TTC549 (cell line): Measurements from ENCODE around the gene CDH12.
"Not testable (repeated sequence)": the region's sequence is repeated elsewhere in the genome, so short reads cannot be mapped to it uniquely, and the experiment has no call there.

Experiments
- FAIRE-seq: peaks from 2 replicates; lab custom pipeline; 2012; peaks lifted over from hg19 to GRCh38; lab: Jason Lieb, UNC

The CDH12 gene

DNA sequence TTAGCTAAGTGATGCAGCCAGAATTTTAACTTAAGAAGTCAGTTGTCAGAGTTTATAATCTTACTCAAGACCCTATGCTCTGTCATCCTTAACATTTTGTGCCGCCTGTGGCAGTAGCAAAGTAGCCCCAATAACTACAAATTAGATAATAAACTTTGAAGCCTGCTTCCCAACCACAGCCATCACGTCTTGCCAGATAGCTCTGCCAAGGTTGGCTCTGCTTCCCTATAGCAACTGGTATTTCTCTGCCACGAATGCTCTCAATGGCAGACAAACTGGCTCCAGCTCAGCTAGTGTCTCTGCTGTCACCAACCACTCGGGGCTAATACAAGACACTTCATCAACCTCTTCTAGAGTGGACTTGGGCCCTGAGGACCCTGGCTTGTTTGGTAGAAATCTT, 576.1 kb downstream of the CDH12 start:
- no peak for FAIRE-seq

GRCh38 chr5:22265855-22266254, 587.3 kb downstream of the CDH12 start:
- not testable (repeated sequence) for FAIRE-seq

DNA sequence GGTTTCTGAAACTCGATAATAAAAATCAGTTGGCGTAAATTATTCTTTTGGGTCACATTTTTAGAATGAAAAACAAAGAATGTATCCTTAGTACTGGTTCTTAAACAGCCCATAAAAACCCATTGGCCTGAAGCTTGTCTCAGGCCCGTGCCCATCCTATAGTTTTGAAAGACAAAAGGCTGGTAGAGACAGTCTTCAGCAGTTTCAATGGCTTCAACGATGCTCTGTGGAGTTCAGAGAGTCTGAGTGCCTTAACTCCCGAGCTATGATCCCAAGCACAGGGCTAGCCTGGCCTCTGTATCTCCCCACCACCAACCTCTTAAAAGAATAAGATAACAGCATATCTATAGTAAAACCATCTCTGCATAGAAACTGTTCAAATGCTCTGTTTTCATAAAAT, 595.0 kb downstream of the CDH12 start:
- FAIRE-seq, result no peak

DNA sequence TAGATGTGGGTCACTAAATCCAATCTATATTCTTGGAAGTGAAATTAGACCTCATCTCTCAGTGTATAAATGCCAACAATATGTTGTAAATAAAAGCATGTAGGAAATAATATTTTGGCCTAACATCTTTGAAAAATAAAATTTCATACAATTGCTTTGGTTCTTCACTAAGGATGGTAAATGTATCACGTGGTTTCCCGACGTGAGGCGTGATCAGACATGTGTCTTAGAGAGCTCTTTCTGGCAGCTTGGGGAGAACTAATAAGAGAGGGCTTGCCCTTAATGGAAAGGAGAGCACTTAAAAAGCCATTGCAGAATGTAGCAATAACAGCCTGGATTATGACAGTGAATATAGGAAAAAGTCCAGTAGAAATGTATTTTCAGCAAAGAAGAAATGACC, 602.6 kb downstream of the CDH12 start:
- no peak for FAIRE-seq

DNA sequence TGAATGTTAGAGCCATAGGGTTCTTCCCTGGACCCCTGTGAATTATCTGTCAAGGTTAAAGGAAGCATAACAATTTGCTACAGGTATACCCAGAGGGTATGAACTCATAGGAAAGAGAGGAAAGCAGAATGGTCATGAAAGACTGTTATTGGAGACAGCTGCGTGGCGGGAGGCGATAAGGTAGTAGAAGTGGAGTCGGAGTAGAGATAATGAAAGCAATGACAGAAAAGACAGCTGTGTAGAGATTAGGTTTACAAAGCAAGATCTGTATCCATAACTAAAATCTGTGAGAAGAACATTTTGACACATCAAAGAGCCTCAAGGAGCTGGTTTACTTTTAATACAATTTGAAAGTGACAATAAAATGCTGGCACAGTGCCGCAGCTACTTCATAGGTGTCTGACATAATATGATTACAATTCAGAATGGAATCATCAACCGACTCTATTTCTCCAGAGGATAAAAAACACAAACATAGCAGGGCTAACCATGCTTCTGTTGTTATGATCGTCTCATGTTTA, 603.9 kb downstream of the CDH12 start:
- FAIRE-seq, result no peak

DNA sequence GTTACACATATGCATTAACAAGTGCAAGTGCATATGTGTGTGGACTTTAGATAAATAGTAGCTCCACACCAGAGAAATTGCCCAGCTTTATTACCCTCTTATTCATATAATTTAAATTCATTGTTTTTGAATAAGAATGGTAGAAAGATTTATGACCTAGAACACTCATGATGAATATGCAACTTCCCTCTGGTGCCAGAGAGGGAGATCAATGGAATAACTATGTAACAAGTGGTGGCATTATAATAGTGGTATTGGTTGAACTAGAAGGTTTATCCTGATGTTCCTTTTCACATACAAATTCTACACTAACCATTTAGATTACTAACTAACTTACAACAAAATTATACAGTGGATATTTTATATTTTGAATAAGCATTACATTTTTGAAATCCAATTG, 607.4 kb downstream of the CDH12 start:
- no peak for FAIRE-seq

GRCh38 chr5:22242532-22242931, 610.6 kb downstream of the CDH12 start:
- no peak for FAIRE-seq

GRCh38 chr5:22238047-22238446, 615.1 kb downstream of the CDH12 start:
- FAIRE-seq, result no peak

GRCh38 chr5:22226423-22226822, 626.7 kb downstream of the CDH12 start:
- FAIRE-seq, result no peak

DNA sequence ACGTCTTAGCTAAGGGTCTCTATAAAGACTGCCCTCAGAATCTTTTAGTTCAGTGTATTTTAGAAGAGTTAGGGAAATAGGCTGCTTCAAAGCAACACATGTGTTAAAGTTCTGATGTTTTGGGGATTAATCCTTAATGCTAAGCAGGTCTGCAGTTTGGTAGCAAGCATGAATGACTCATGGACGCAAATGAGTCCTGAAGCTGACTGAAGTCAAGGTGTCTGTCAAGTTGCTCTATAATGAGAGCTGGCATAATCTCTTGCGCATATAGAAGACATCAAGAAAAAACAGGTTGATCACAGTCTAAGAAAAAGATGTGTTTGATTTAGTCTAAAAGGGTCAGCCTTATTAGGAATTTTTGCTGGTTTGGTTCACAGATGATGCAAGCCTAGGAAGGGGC, 630.1 kb downstream of the CDH12 start:
- FAIRE-seq, result no peak

GRCh38 chr5:22213703-22214495, 639.2 kb downstream of the CDH12 start:
- peak; percentile 43 for FAIRE-seq

DNA sequence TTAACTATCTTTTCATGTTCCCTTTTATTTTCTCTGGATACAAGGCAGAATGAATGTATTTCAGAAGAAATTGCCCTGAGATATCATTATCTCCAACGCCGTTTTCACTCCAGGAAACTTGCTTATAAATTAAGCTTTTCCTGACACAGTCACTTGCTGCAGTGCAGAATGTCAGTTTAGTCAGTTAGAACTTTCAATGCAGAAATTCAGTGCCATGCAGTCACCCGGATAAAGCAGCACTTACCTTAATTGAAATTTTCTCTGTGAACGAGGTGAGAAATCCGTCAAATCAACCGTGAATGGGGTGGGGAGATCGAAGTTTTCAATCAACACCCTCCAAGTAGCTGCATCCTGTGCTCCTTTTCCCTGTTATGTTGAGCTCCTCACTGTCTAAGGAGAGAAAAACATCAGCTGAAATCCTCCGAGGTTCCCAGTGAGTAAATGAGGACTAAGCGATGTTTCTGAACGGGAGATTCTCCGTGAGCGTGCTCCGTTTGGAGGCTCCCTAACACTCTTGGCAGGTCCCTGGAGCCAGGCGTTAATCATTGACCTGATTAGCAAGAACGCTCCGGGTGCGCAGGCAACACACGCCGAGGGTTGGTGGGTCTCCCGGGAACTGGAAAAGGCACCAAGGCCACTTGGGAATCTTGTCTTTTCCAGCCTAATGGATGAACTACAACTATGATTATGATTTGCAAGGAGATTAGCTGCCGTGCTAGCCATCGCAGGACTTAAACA, 640.7 kb downstream of the CDH12 start:
- not testable (repeated sequence) for FAIRE-seq

DNA sequence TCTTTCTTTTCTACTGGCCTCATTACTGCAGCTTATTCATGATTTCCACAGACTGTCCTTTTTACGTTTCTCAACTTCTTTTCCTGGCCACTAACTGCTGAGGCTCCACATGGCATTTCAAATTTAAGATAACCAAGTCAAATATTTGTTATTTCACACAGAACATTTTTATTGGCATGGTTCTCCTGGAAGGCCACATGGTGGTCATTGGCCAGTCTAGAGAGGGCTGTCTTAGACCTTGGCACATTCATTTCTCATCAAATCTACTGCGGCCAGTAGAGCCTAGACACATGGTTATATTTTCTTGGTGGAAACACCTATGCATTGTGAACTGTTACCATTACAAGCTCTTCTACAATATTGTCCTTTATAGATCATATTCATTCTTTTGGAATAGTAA, 644.7 kb downstream of the CDH12 start:
- FAIRE-seq, result not testable (repeated sequence)

- FAIRE-seq, result not testable (repeated sequence)
Observed at GRCh38 chr5:22188651-22189050, 664.5 kb downstream of the CDH12 start.

GRCh38 chr5:22187632-22188228, 665.4 kb downstream of the CDH12 start:
- not testable (repeated sequence) for FAIRE-seq

DNA sequence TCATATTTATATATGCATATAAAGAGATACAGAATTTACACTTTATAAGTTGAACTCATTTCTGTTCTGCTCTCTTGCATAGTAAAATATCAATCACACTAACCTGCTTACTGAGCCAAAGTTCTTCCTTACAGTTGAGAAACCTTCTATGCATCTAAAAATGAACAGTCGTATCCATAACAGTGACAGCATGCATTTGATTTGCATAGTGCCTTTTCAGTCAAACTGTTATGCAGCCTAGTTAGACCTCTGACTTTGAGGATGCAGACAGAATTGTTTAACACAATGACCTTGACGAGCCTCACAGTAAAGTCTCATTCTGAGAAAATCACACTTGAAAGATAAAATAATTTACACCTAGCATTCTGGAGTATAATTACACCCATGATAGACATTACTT, 683.9 kb downstream of the CDH12 start:
- FAIRE-seq, result not testable (repeated sequence)

- not testable (repeated sequence) for FAIRE-seq
Observed at GRCh38 chr5:22168704-22169103, 684.4 kb downstream of the CDH12 start.

DNA sequence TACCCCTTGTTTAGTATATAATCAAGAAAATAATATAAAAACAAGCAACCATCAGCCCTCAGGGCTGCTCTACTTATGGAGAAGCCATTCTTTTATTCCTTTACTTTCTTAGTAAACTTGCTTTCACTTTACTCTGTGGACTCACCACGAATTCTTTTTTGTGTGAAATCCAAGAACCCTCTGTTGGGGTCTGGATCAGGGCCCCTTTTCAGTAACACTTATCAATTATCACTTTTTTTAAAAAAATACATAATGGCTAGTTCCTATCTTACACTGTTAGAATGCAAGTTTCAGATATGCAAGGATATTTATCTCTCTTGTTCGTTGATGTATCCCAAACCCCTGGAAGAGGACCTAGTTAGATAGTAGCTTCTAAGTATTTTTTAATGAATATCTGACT, 687.2 kb downstream of the CDH12 start:
- FAIRE-seq, result not testable (repeated sequence)

GRCh38 chr5:22164910-22165748, 688.0 kb downstream of the CDH12 start:
- not testable (repeated sequence) for FAIRE-seq

DNA sequence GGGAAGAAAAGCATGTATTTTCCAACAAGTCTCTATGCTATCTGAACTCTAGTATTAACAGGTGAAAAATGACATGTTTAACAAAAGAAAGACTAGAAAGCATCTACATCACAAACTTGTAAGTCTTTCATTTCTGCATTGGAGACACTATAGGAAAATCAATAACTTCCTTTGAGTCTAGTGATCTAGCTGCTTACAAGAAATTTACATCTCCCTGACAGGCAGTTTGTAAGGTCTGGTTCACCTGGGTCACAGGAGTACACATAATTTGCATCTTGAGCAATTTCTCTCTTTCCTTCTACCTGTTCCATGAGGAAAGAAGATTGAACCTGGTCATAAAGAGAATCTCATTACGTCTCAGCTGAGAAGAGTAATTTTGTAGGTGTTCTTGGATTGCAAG, 696.2 kb downstream of the CDH12 start:
- FAIRE-seq, result not testable (repeated sequence)

DNA sequence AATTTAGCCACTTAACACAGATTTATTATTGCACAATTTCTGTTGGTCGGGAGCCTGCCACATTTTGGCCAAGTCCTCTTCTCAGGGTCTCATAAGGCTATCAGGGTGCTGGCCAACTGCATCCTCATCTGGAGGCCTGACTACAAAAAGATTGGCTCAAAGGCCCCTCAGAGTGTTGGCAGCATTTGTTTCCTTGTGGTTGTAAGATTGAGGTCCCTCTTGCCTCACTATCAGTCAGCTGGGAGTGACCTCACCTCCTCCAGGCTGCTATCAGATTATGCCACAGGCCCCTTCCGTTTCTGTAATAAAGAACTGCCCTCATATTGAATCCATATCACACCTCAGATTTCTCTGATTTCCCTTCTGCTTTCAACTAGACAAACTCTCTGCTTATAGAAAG, 698.4 kb downstream of the CDH12 start:
- FAIRE-seq, result not testable (repeated sequence)

DNA sequence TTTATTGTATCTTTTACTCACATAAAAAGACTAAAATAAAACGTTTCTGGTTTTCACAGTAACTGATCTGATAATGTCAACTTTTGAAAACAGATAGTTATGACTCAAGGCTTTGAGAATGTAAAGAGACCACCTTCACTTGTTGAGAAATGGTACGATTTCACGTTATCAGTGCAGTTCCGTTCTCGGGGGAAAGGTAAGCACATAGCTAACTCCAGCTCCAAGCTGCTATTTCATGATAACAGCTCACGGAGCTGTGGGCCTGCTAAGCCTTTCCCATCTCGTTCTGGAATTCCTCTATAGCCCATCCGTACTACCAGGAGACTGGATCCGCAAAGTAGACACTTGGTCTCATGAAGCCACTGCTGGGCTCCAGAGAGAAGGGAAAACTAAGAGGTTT, 701.3 kb downstream of the CDH12 start:
- not testable (repeated sequence) for FAIRE-seq
